ENCODE data around the gene BARHL1.

BARHL1 gene

GRCh38 chr9:132600326-132600984 is 18.0 kb downstream of the BARHL1 start:
- no peak for DNase-seq
- Mint-ChIP-seq H3K4me3 (no peak overlapping the region), H3K4me1 (no peaks in the 10 kb centered on the region), H3K27ac (no peak overlapping the region), H3K9me3 (no peaks in the 10 kb centered on the region), H3K27me3 (ENCODE audit: low read depth, poor library complexity) (peaks cover 3% of the 10 kb centered on the region), H3K36me3 (ENCODE audit: low read depth) (peaks cover 72% of the 10 kb centered on the region)
- TF ChIP-seq CTCF (IDR thresholded peaks at IDR 0.05), result no peak

- H3K4me3 Mint-ChIP-seq, result no peak overlapping the region
- peaks cover 71% of the 10 kb centered on the region for H3K36me3 Mint-ChIP-seq (ENCODE audit: low read depth)
- H3K27me3 Mint-ChIP-seq (ENCODE audit: low read depth, poor library complexity), result peaks cover 3% of the 10 kb centered on the region
- TF ChIP-seq CTCF (IDR thresholded peaks at IDR 0.05), result no peak
- H3K27ac Mint-ChIP-seq, result no peak overlapping the region
- no peak for DNase-seq
- no peaks in the 10 kb centered on the region for H3K4me1 Mint-ChIP-seq
- H3K9me3 Mint-ChIP-seq, result no peaks in the 10 kb centered on the region
Observed at GRCh38 chr9:132602207-132602606, 19.8 kb downstream of the BARHL1 start.

GRCh38 chr9:132605387-132605786 is 23.0 kb downstream of the BARHL1 start:
- Mint-ChIP-seq H3K27me3 (ENCODE audit: low read depth, poor library complexity) (no peaks in the 10 kb centered on the region), H3K4me1 (peaks cover 10% of the 10 kb centered on the region), H3K27ac (no peak overlapping the region), H3K4me3 (no peak overlapping the region), H3K9me3 (no peaks in the 10 kb centered on the region), H3K36me3 (ENCODE audit: low read depth) (peaks cover 74% of the 10 kb centered on the region)
- TF ChIP-seq CTCF (IDR thresholded peaks at IDR 0.05), result no peak
- DNase-seq, result no peak

- DNase-seq, result no peak
- peaks cover 16% of the 10 kb centered on the region for H3K4me1 Mint-ChIP-seq
Observed at GRCh38 chr9:132606066-132606465, 23.7 kb downstream of the BARHL1 start.

GRCh38 chr9:132609184-132609583 is 26.8 kb downstream of the BARHL1 start:
- Mint-ChIP-seq H3K27me3 (ENCODE audit: low read depth, poor library complexity) (peaks cover 5% of the 10 kb centered on the region), H3K27ac (no peak overlapping the region), H3K4me1 (peaks cover 18% of the 10 kb centered on the region), H3K36me3 (ENCODE audit: low read depth) (peaks cover 73% of the 10 kb centered on the region), H3K9me3 (no peaks in the 10 kb centered on the region), H3K4me3 (no peak overlapping the region)
- DNase-seq, result peak; percentile 25
- no peak for TF ChIP-seq CTCF (IDR thresholded peaks at IDR 0.05)

More at GRCh38 chr9:132606066-132606465, 23.7 kb downstream of the BARHL1 start:
- no peak overlapping the region for H3K4me3 Mint-ChIP-seq
- no peaks in the 10 kb centered on the region for H3K9me3 Mint-ChIP-seq
- H3K27me3 Mint-ChIP-seq (ENCODE audit: low read depth, poor library complexity), result no peaks in the 10 kb centered on the region
- H3K36me3 Mint-ChIP-seq (ENCODE audit: low read depth), result peaks cover 74% of the 10 kb centered on the region
- TF ChIP-seq CTCF (IDR thresholded peaks at IDR 0.05), result no peak
- no peak overlapping the region for H3K27ac Mint-ChIP-seq

GRCh38 chr9:132609829-132610228 is 27.4 kb downstream of the BARHL1 start:
- Mint-ChIP-seq H3K9me3 (no peaks in the 10 kb centered on the region), H3K4me1 (peaks cover 18% of the 10 kb centered on the region), H3K27ac (no peak overlapping the region), H3K36me3 (ENCODE audit: low read depth) (peaks cover 73% of the 10 kb centered on the region), H3K4me3 (no peak overlapping the region), H3K27me3 (ENCODE audit: low read depth, poor library complexity) (peaks cover 8% of the 10 kb centered on the region)
- no peak for DNase-seq
- no peak for TF ChIP-seq CTCF (IDR thresholded peaks at IDR 0.05)

Measured in nephron progenitor cell (in vitro differentiated cells).